GM06990 (cell line): ENCODE data around the gene SPPL2C.

Source experiments
- DNase-seq: peaks from one replicate; pipeline ENCODE4 v3.0.0-alpha.2; 2011; ENCODE audit not compliant: insufficient read length; ENCODE audit errors: extremely low read depth
- H3K27me3 ChIP-seq: replicated peaks from 2 replicates; pipeline ENCODE4 v1.6.0; 2011; ENCODE audit warnings: low read length; ENCODE audit not compliant: control insufficient read depth, insufficient read depth
- H3K36me3 ChIP-seq: 2 replicates; pipeline ENCODE4 v1.5.1; 2011; ENCODE audit warnings: low read length; ENCODE audit not compliant: control insufficient read depth, insufficient read depth
- H3K4me3 ChIP-seq: replicated peaks from 2 replicates; pipeline ENCODE4 v1.5.1; 2011; ENCODE audit warnings: low read depth, mild to moderate bottlenecking, control low read depth, low read length
- CTCF ChIP-seq: IDR thresholded peaks from 2 replicates; pipeline ENCODE4 v1.5.1; 2011; ENCODE audit warnings: low read length, control low read depth, mild to moderate bottlenecking, inconsistent platforms; ENCODE audit not compliant: insufficient read depth, poor library complexity, severe bottlenecking

The SPPL2C gene

GRCh38 chr17:45847101-45847500 lies 2.4 kb downstream of the SPPL2C start:
- Histone ChIP-seq H3K4me3 (no peak overlapping the region), H3K27me3 (no peaks in the 10 kb centered on the region; the same call in none of the 2 replicates), H3K36me3 (no peaks in the 10 kb centered on the region)
- no peak for TF ChIP-seq CTCF
- DNase-seq: no peak

- no peaks in the 10 kb centered on the region; the same call in none of the 2 replicates for H3K27me3 ChIP-seq
- H3K36me3 ChIP-seq: no peaks in the 10 kb centered on the region
- H3K4me3 ChIP-seq: no peak overlapping the region
- no peak for DNase-seq
- no peak for TF ChIP-seq CTCF
Observed at GRCh38 chr17:45847747-45848146, 3.1 kb downstream of the SPPL2C start.

GRCh38 chr17:45848405-45848804 lies 3.7 kb downstream of the SPPL2C start:
- H3K36me3 ChIP-seq: no peaks in the 10 kb centered on the region
- H3K4me3 ChIP-seq: no peak overlapping the region
- no peak for DNase-seq
- no peak for TF ChIP-seq CTCF
- H3K27me3 ChIP-seq: no peaks in the 10 kb centered on the region; the same call in none of the 2 replicates

- DNase-seq: no peak
- Histone ChIP-seq H3K4me3 (no peak overlapping the region), H3K36me3 (no peaks in the 10 kb centered on the region), H3K27me3 (no peaks in the 10 kb centered on the region; the same call in none of the 2 replicates)
- TF ChIP-seq CTCF: no peak
Observed at GRCh38 chr17:45848868-45849535, 4.3 kb downstream of the SPPL2C start.

- no peak for DNase-seq
- Histone ChIP-seq H3K27me3 (no peaks in the 10 kb centered on the region; the same call in none of the 2 replicates), H3K36me3 (no peaks in the 10 kb centered on the region), H3K4me3 (no peak overlapping the region)
- no peak for TF ChIP-seq CTCF
Observed at GRCh38 chr17:45849536-45849990, 4.9 kb downstream of the SPPL2C start.
